GM12878 (cell line): Measurements from ENCODE around the gene ELK3. TPM values are rescaled to one million over a fixed set of nuclear protein-coding genes. Genes with fewer than 3 reads are reported as not detected.

Experiments used
- ATAC-seq: fragments of 200-7000 bp; cut with Tn5 transposase; 3 replicates; pipeline ENCODE4 v1.9.1; 2020; ENCODE audit warnings: mild to moderate bottlenecking, moderate library complexity
- BruUV-seq: library from RNA; stranded (reverse); fragments of 400-500 nt; replicated peaks from 2 replicates; lab custom pipeline; 2021; lab: Mats Ljungman, UMichigan
- CTCF ChIA-PET: fragments of 300-600 bp; sonication (Branson Sonifier 250); formaldehyde crosslinking; extraction: SDS; loops from one replicate; lab custom pipeline; 2021; ENCODE audit warnings: inconsistent platforms; lab: Yijun Ruan, JAX
- POLR2A ChIA-PET: fragments of 350-600 bp; formaldehyde crosslinking; extraction: SDS; loops from one replicate; lab custom pipeline; 2021; ENCODE audit warnings: inconsistent platforms; lab: Charles Lee
- RAD21 ChIA-PET: fragments of 300-600 bp; sonication (Branson Sonifier 250); formaldehyde crosslinking; loops from one replicate; lab custom pipeline; 2023; ENCODE audit warnings: antibody characterized with exemption; ENCODE audit not compliant: unreplicated experiment; lab: Charles Lee
- SMC1A ChIA-PET: fragments of 300-600 bp; sonication (Branson Sonifier 250); formaldehyde crosslinking; loops from one replicate; lab custom pipeline; 2023; ENCODE audit not compliant: unreplicated experiment, uncharacterized antibody; lab: Charles Lee
- DNase-seq: peaks from one replicate; pipeline ENCODE4 v3.0.0-alpha.2; 2011; ENCODE audit warnings: low read depth, low spot score
- FAIRE-seq: peaks from 3 replicates; lab custom pipeline; 2011; peaks lifted over from hg19 to GRCh38; lab: Jason Lieb, UNC
- H2AFZ ChIP-seq: 2 replicates; pipeline ENCODE4 v1.6.0; 2011; ENCODE audit warnings: low read depth, low read length, control low read depth; ENCODE audit not compliant: control insufficient read depth
- H3K27ac ChIP-seq: 2 replicates; pipeline ENCODE4 v1.5.1; 2011; ENCODE audit warnings: control low read depth; ENCODE audit not compliant: control insufficient read depth, insufficient read depth
- H3K27me3 ChIP-seq, 2 experiments: replicated peaks in 1 of 2; 2 replicates each; pipeline versions ENCODE4 v1.6.0 to v1.6.1; 2011; ENCODE audit warnings: low read length in 1 of 2; ENCODE audit not compliant: control insufficient read depth in 2 of 2, insufficient read depth in 2 of 2
- H3K36me3 ChIP-seq, 2 experiments: 2 replicates each; pipeline ENCODE4 v1.5.1; 2011; ENCODE audit warnings: low read length in 1 of 2; ENCODE audit not compliant: control insufficient read depth in 2 of 2, insufficient read depth in 2 of 2
- H3K4me1 ChIP-seq: 2 replicates; pipeline ENCODE4 v1.6.1; 2011; ENCODE audit warnings: mild to moderate bottlenecking, low read length, moderate library complexity, mixed read lengths; ENCODE audit not compliant: control insufficient read depth, insufficient read depth
- H3K4me2 ChIP-seq: 2 replicates; pipeline ENCODE4 v1.6.0; 2011; ENCODE audit warnings: control low read depth; ENCODE audit not compliant: control insufficient read depth, insufficient read depth
- H3K4me3 ChIP-seq: fragments of 200-600 bp; sonication (generic); 2 replicates; pipeline ENCODE4 v1.5.1; 2016
- H3K79me2 ChIP-seq: 2 replicates; pipeline ENCODE4 v1.6.0; 2011; ENCODE audit warnings: low read length; ENCODE audit not compliant: control insufficient read depth, insufficient read depth
- H3K9ac ChIP-seq: 2 replicates; pipeline ENCODE4 v1.8.0; 2011; ENCODE audit warnings: low read length, control low read depth, mixed read lengths; ENCODE audit not compliant: control insufficient read depth, insufficient read depth
- H3K9me3 ChIP-seq: replicated peaks from 3 replicates; pipeline ENCODE4 v1.5.1; 2011; ENCODE audit warnings: mild to moderate bottlenecking, low read length; ENCODE audit not compliant: control insufficient read depth, insufficient read depth
- H4K20me1 ChIP-seq: 2 replicates; pipeline ENCODE4 v1.6.0; 2011; ENCODE audit not compliant: control insufficient read depth, insufficient read depth
- CBX5 ChIP-seq: sonication (generic); IDR thresholded peaks from 2 replicates; pipeline ENCODE4 v1.6.1; 2016; ENCODE audit warnings: low read depth, moderate library complexity, mild to moderate bottlenecking, inconsistent platforms
- ELK1 ChIP-seq: IDR thresholded peaks from 2 replicates; pipeline ENCODE4 v1.6.1; 2012; ENCODE audit warnings: low read depth, low read length, improper control_type of control experiment
- HSF1 ChIP-seq: fragments of 150-350 bp; IDR thresholded peaks from 2 replicates; pipeline ENCODE4 v1.6.1; 2014; ENCODE audit warnings: mild to moderate bottlenecking, low read depth, low read length
- PML ChIP-seq: IDR thresholded peaks from 2 replicates; pipeline ENCODE4 v1.6.1; 2012; ENCODE audit warnings: low read length, inconsistent platforms
- STAT3 ChIP-seq: IDR thresholded peaks from 2 replicates; pipeline ENCODE4 v1.6.1; 2011; ENCODE audit warnings: low read depth, low read length, improper control_type of control experiment
- TAF1 ChIP-seq: IDR thresholded peaks from 2 replicates; pipeline ENCODE4 v1.6.1; 2011; ENCODE audit warnings: mild to moderate bottlenecking, low read depth, low read length, borderline replicate concordance
- ZBTB33 ChIP-seq: fragments of 450-650 bp; IDR thresholded peaks from 2 replicates; pipeline ENCODE4 v1.6.1; 2017; ENCODE audit warnings: mild to moderate bottlenecking
- WGBS: methylation state at CpG from one replicate; pipeline ENCODE4 v1.1.6; 2016; ENCODE audit warnings: low lambda C conversion rate; ENCODE audit not compliant: insufficient replicate concordance, insufficient coverage; ENCODE audit errors: missing lambda C conversion rate; 5-methylcytosine and 5-hydroxymethylcytosine counted together
- in situ Hi-C: fragments of 300-500 bp; cut with MboI; formaldehyde crosslinking; loops from 9 replicates; pipeline ENCODE4 v1.14.3; 2018; ENCODE audit warnings: mixed read lengths
- intact Hi-C: fragments of 100-400 bp; cut with micrococcal nuclease; formaldehyde crosslinking; loops from one replicate; pipeline ENCODE4 v1.14.2; 2022; ENCODE audit not compliant: unreplicated experiment
- polyA plus RNA-seq, 11 experiments: library from polyadenylated mRNA; depleted of rRNA in 4 of 11; unstranded in 6 of 11; stranded (reverse) in 5 of 11; fragments of >200 nt; fragmentation: Nextera tagmentation in 4 of 11; fragmentation: Illumina TruSeq in 1 of 11; extraction: Ambion mirVana in 4 of 11; extraction: Trizol in 1 of 11; gene quantifications; 1 replicate in 1 of 11; 2 replicates in 10 of 11; pipeline versions ENCODE4 v1.2.1 to v1.2.3, GENCODE V29; 2011 to 2016; ENCODE audit warnings: inconsistent platforms in 2 of 11, missing spikeins in 2 of 11, low read depth in 1 of 11
- total RNA-seq, 4 experiments: library from RNA; depleted of rRNA in 3 of 4; stranded (reverse); fragments of >200 nt in 3 of 4; fragmentation: Illumina TruSeq in 1 of 4; extraction: Trizol in 1 of 4; gene quantifications; 2 replicates each; pipeline versions ENCODE4 v1.2.1 to v1.2.3, GENCODE V29; 2013 to 2021

Gene ELK3
- total and polyA plus RNA-seq, 10 of the 15 experiments (the other 5 are each of a cell fraction or from before 2014, with no cell fraction given), result 0.37 to 4.8 (median 0.88) TPM

GRCh38 chr12:96311191-96311590, 117.0 kb downstream of the ELK3 start:
- no peak overlapping the region for H2AFZ ChIP-seq
- no peaks in the 10 kb centered on the region for H3K27me3 ChIP-seq
- BruUV-seq, result no TSS peak
- no peak for DNase-seq
- H3K27ac ChIP-seq, result no peak overlapping the region
- no peaks in the 10 kb centered on the region for H4K20me1 ChIP-seq
- H3K4me2 ChIP-seq, result no peak overlapping the region
- ChIA-PET SMC1A (interaction anchor here (1.3 to 1.5 kb wide), 3 partner anchors 16 to 26 kb away, joined by 3 to 4 read pairs (median 4); no protein-coding TSS in a partner anchor), RAD21 (no interaction called here), POLR2A (interaction anchor here (0.7 to 1.0 kb wide), 2 partner anchors 12 to 36 kb away, joined by 3 read pairs; no protein-coding TSS in a partner anchor), CTCF (interaction anchor here (1.0 to 1.9 kb wide), 4 partner anchors 25 to 205 kb away, joined by 3 to 6 read pairs (median 4); no protein-coding TSS in a partner anchor)
- H3K36me3 ChIP-seq, result peaks cover 0 to 10% of the 10 kb centered on the region in 2 experiments; a peak in 2 of 4 replicates
- WGBS, result 100% methylated on average over 1 of the region's 1 CpG
- ATAC-seq, result no peak
- peaks cover 18% of the 10 kb centered on the region for H3K4me1 ChIP-seq
- H3K4me3 ChIP-seq, result no peak overlapping the region
- intact Hi-C loops (no loop called here), in situ Hi-C loops (no loop called here)
- H3K9ac ChIP-seq, result no peak overlapping the region
- no peak for FAIRE-seq
- H3K9me3 ChIP-seq, result no peaks in the 10 kb centered on the region
- TF ChIP-seq ELK1 (no peak), ZBTB33 (no peak), CBX5 (no peak), PML (no peak), HSF1 (no peak), STAT3 (no peak), TAF1 (no peak)
- TF ChIP-seq, all 136 proteins: peak for 0
- peaks cover 21% of the 10 kb centered on the region for H3K79me2 ChIP-seq
